Measurements from ENCODE around the gene ANKRD23. TPM values are rescaled to one million over a fixed set of nuclear protein-coding genes. Genes with fewer than 3 reads are reported as not detected.
"Not testable (repeated sequence)": the region's sequence is repeated elsewhere in the genome, so short reads cannot be mapped to it uniquely, and the experiment has no call there.

The ANKRD23 gene
- total RNA-seq = 10 to 100 TPM in 2 of 4 donors, 1 to 10 TPM in 2; 7.4 to 14.0 (median 8.9) TPM

- Histone ChIP-seq H3K4me3 (no peak within 1 kb of the TSS), H3K27me3 (no peaks in the 10 kb centered on the region), H3K4me1 (peaks cover 0 to 14% (median 6%) of the 10 kb centered on the region in 4 donors), H3K36me3 (peaks cover 0 to 24% (median 0%) of the 10 kb centered on the region in 3 donors), H3K9me3 (no peaks in the 10 kb centered on the region), H3K27ac (no peak within 1 kb of the TSS)
- DNase-seq = no peak
- no peak for TF ChIP-seq CTCF (IDR thresholded peaks at IDR 0.05)
- TF ChIP-seq POLR2A (IDR thresholded peaks at IDR 0.05) = no peak
These were observed at the start of gene ANKRD23 for GRCh38 chr2:96843538-96844268. TSS of gene ANKRD23 (minus strand) at chr2:96844021. CDS start at chr2:96843992, 29 bp downstream.

DNA sequence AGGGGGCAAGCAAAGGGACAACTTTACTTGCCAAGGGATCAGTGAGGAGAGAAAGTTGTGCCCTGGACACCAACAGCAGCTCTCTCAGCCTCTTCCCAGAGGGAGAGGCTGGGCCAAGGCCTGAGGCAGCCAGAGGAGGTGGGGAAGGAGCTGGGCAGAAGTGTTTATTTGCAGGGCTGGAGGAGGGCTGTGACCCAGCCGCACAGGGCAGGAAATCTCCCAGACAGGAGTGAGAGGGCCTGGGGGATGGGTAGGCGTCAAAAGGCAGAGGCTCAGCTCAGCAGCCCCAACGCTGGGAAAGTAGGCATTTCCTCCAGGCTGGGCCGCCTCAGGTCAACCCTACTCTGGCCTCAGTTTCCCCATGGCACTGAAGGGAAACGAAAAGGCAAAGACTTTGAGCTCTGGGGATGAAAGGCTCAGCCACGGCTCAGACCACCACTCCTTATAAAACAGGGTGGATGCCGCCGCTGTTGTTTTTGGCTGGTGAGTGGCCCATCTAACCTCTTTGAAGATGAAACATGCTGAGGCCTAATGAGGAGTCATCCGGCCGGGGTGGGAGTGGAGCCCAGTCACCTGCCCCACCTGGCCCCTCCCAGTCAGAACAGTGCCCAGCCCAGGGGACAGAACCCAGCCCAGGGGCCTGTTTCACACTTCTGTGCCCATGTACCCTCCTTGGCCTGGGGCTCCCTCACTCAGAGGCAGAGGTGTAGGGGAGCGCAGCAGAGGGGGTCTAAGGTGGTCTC is 47.9 kb upstream of the ANKRD23 start:
- H3K36me3 ChIP-seq = no peaks in the 10 kb centered on the region
- TF ChIP-seq CTCF (IDR thresholded peaks at IDR 0.05) = no peak
- TF ChIP-seq POLR2A (IDR thresholded peaks at IDR 0.05) = no peak
- H3K4me3 ChIP-seq = no peak overlapping the region
- no peak for DNase-seq
- peak overlapping the region in 1 of 4 donors; percentile 14 for H3K27ac ChIP-seq
- H3K9me3 ChIP-seq = no peaks in the 10 kb centered on the region
- H3K4me1 ChIP-seq = peaks cover 0 to 50% (median 13%) of the 10 kb centered on the region in 4 donors
- no peaks in the 10 kb centered on the region for H3K27me3 ChIP-seq

- no peak for DNase-seq
- Histone ChIP-seq H3K4me1 (peaks cover 0 to 45% (median 13%) of the 10 kb centered on the region in 4 donors), H3K27ac (peak overlapping the region in 1 of 4 donors; percentile 14), H3K4me3 (no peak overlapping the region), H3K36me3 (no peaks in the 10 kb centered on the region), H3K27me3 (no peaks in the 10 kb centered on the region), H3K9me3 (no peaks in the 10 kb centered on the region)
- no peak for TF ChIP-seq POLR2A (IDR thresholded peaks at IDR 0.05)
- no peak for TF ChIP-seq CTCF (IDR thresholded peaks at IDR 0.05)
These were observed 47.0 kb upstream of the ANKRD23 start for GRCh38 chr2:96890726-96891385.

- H3K36me3 ChIP-seq = no peaks in the 10 kb centered on the region
- H3K27me3 ChIP-seq = no peaks in the 10 kb centered on the region
- no peak overlapping the region for H3K27ac ChIP-seq
- no peak for DNase-seq
- H3K4me3 ChIP-seq = no peak overlapping the region
- H3K4me1 ChIP-seq = peaks cover 0 to 39% (median 13%) of the 10 kb centered on the region in 4 donors
- no peak for TF ChIP-seq POLR2A (IDR thresholded peaks at IDR 0.05)
- no peak for TF ChIP-seq CTCF (IDR thresholded peaks at IDR 0.05)
- no peaks in the 10 kb centered on the region for H3K9me3 ChIP-seq
These were observed 46.4 kb upstream of the ANKRD23 start for GRCh38 chr2:96890252-96890651.

DNA sequence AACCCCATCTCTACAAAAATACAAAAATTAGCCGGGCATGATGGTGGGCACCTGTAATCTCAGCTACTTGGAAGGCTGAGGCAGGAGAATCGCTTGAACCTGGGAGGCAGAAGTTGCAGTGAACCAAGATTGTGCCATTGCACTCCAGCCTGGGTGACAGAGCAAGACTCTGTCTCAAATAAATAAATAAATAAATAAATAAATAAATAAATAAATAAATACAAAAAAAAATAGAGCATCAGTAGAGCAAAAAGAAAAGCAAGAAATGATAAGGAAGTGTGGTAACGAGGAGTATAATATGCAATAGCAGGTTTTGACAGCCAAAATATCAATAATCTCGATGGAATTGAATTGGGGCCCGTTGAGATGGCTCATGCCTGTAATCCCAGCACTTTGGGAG is 45.7 kb upstream of the ANKRD23 start:
- not testable (repeated sequence) for H3K27ac ChIP-seq, H3K4me3 ChIP-seq, H3K36me3 ChIP-seq, H3K27me3 ChIP-seq, H3K9me3 ChIP-seq, DNase-seq
- peaks cover 0 to 37% (median 13%) of the 10 kb centered on the region in 4 donors for H3K4me1 ChIP-seq
